Breast epithelium (tissue), 4 donors: ENCODE measurements around the gene MDFIC. TPM values are rescaled to one million over a fixed set of nuclear protein-coding genes. Genes with fewer than 3 reads are reported as not detected.

Source experiments
- DNase-seq, 2 donors: peaks; one replicate each; pipeline ENCODE4 v3.0.0-alpha.2; 2019; ENCODE audit warnings: low spot score in 2 of 2
- H3K27ac ChIP-seq, 2 donors: fragments of 200-600 bp; sonication (generic) in 1 of 2; one replicate each; pipeline ENCODE4 v1.5.1; 2016 to 2019; ENCODE audit warnings: mild to moderate bottlenecking in 1 of 2
- H3K27me3 ChIP-seq, 2 donors: fragments of 200-600 bp; sonication (generic) in 1 of 2; one replicate each; pipeline versions ENCODE4 v1.5.1 to v1.6.0; 2017 to 2019; ENCODE audit warnings: control low read depth in 1 of 2, mild to moderate bottlenecking in 1 of 2
- H3K36me3 ChIP-seq: fragments of 200-600 bp; one replicate; pipeline ENCODE4 v1.5.1; 2019
- H3K4me1 ChIP-seq, 2 donors: fragments of 200-600 bp; sonication (generic); one replicate each; pipeline ENCODE4 v1.5.1; 2016 to 2019; ENCODE audit warnings: control low read depth in 1 of 2
- H3K4me3 ChIP-seq, 3 donors: fragments of 200-600 bp; sonication (generic); 1 replicate in 2 of 3; 2 replicates in 1 of 3; pipeline ENCODE4 v1.5.1; 2016 to 2019; ENCODE audit warnings: mild to moderate bottlenecking in 3 of 3, moderate library complexity in 2 of 3
- H3K9me3 ChIP-seq, 2 donors: fragments of 200-600 bp; sonication (generic) in 1 of 2; one replicate each; pipeline ENCODE4 v1.5.1; 2016 to 2019; ENCODE audit warnings: control low read depth in 1 of 2
- CTCF ChIP-seq, 3 donors: fragments of 450-650 bp; IDR thresholded peaks; one replicate each; pipeline ENCODE4 v1.5.1; 2016 to 2017; ENCODE audit warnings: antibody characterized with exemption in 3 of 3, mild to moderate bottlenecking in 3 of 3, moderate library complexity in 3 of 3
- POLR2A ChIP-seq: fragments of 450-650 bp; IDR thresholded peaks from one replicate; pipeline ENCODE4 v1.6.1; 2016; ENCODE audit warnings: antibody characterized with exemption, mild to moderate bottlenecking, moderate library complexity
- POLR2AphosphoS5 ChIP-seq, 3 donors: sonication (generic); formaldehyde crosslinking; IDR thresholded peaks; one replicate each; pipeline ENCODE4 v1.6.1; 2017; ENCODE audit warnings: antibody characterized with exemption in 3 of 3
- intact Hi-C: fragments of 100-400 bp; cut with DNase I; formaldehyde crosslinking; loops from one replicate; pipeline ENCODE4 v1.15.1; 2023; ENCODE audit warnings: low total_unique reads
- total RNA-seq, 3 donors: library from RNA; depleted of rRNA; stranded (reverse); fragments of >200 nt; gene quantifications; one replicate each; pipeline ENCODE4 v1.1.0, GENCODE V29; 2016

The MDFIC gene
- total RNA-seq, 3 donors from 2014 or later = 29.9 to 146 (median 55.4) TPM

- Histone ChIP-seq H3K27me3 (no peaks in the 10 kb centered on the region), H3K36me3 (no peaks in the 10 kb centered on the region), H3K9me3 (no peaks in the 10 kb centered on the region), H3K4me3 (no peak overlapping the region), H3K27ac (no peak overlapping the region), H3K4me1 (no peaks in the 10 kb centered on the region)
- DNase-seq = no peak
- intact Hi-C loops = no loop called here
- no peak for TF ChIP-seq POLR2A
- no peak for TF ChIP-seq POLR2AphosphoS5 (IDR thresholded peaks at IDR 0.05)
- no peak for TF ChIP-seq CTCF (IDR thresholded peaks at IDR 0.05)
These were observed 102.4 kb downstream of the MDFIC start for GRCh38 chr7:115024276-115024675.

GRCh38 chr7:115032715-115033703 lies 111.1 kb downstream of the MDFIC start:
- no peaks in the 10 kb centered on the region for H3K4me1 ChIP-seq
- TF ChIP-seq POLR2AphosphoS5 (IDR thresholded peaks at IDR 0.05) = no peak
- no peak for TF ChIP-seq POLR2A
- no peak for TF ChIP-seq CTCF (IDR thresholded peaks at IDR 0.05)
- no peak overlapping the region for H3K4me3 ChIP-seq
- intact Hi-C loops = loop anchor here (5.0 kb wide), 1 partner anchor 266 kb away; no protein-coding TSS in a partner anchor
- no peaks in the 10 kb centered on the region for H3K36me3 ChIP-seq
- H3K9me3 ChIP-seq = no peaks in the 10 kb centered on the region
- H3K27me3 ChIP-seq = no peaks in the 10 kb centered on the region
- H3K27ac ChIP-seq = no peak overlapping the region
- no peak for DNase-seq

GRCh38 chr7:115033917-115034459 lies 112.1 kb downstream of the MDFIC start:
- intact Hi-C loops = loop anchor here (5.0 kb wide), 1 partner anchor 267 kb away; no protein-coding TSS in a partner anchor
- no peak for DNase-seq
- H3K36me3 ChIP-seq = no peaks in the 10 kb centered on the region
- no peaks in the 10 kb centered on the region for H3K4me1 ChIP-seq
- H3K9me3 ChIP-seq = no peaks in the 10 kb centered on the region
- no peak overlapping the region for H3K27ac ChIP-seq
- H3K4me3 ChIP-seq = no peak overlapping the region
- no peak for TF ChIP-seq POLR2A
- no peak for TF ChIP-seq POLR2AphosphoS5 (IDR thresholded peaks at IDR 0.05)
- no peak for TF ChIP-seq CTCF (IDR thresholded peaks at IDR 0.05)
- no peaks in the 10 kb centered on the region for H3K27me3 ChIP-seq

GRCh38 chr7:115034515-115034914 lies 112.6 kb downstream of the MDFIC start:
- H3K27me3 ChIP-seq = no peaks in the 10 kb centered on the region
- H3K4me1 ChIP-seq = no peaks in the 10 kb centered on the region
- no peak overlapping the region for H3K4me3 ChIP-seq
- no peaks in the 10 kb centered on the region for H3K36me3 ChIP-seq
- TF ChIP-seq POLR2AphosphoS5 (IDR thresholded peaks at IDR 0.05) = no peak
- DNase-seq = no peak
- intact Hi-C loops = loop anchor here (5.0 kb wide), 1 partner anchor 267 kb away; no protein-coding TSS in a partner anchor
- H3K9me3 ChIP-seq = no peaks in the 10 kb centered on the region
- no peak overlapping the region for H3K27ac ChIP-seq

GRCh38 chr7:115037128-115037802 lies 115.4 kb downstream of the MDFIC start:
- TF ChIP-seq POLR2A = no peak
- TF ChIP-seq POLR2AphosphoS5 (IDR thresholded peaks at IDR 0.05) = no peak
- no peak overlapping the region for H3K27ac ChIP-seq
- intact Hi-C loops = no loop called here

More at GRCh38 chr7:115037128-115037802, 115.4 kb downstream of the MDFIC start:
- no peak overlapping the region for H3K4me3 ChIP-seq
- no peaks in the 10 kb centered on the region for H3K27me3 ChIP-seq
- no peaks in the 10 kb centered on the region for H3K9me3 ChIP-seq
- no peaks in the 10 kb centered on the region for H3K36me3 ChIP-seq
- H3K4me1 ChIP-seq = no peaks in the 10 kb centered on the region
- DNase-seq = no peak
